ENCODE results near the gene BBIP1. TPM values are rescaled to one million over a fixed set of nuclear protein-coding genes. Genes with fewer than 3 reads are reported as not detected.

The BBIP1 gene
- total RNA-seq, 1 donor from 2014 or later, result 11.1 TPM

GRCh38 chr10:110864662-110865140 lies 54.3 kb downstream of the BBIP1 start:
- no peak for DNase-seq (ENCODE audit: low spot score)

GRCh38 chr10:110863956-110864355 lies 55.0 kb downstream of the BBIP1 start:
- DNase-seq (ENCODE audit: low spot score), result no peak
- no peak for ATAC-seq

More at GRCh38 chr10:110864662-110865140, 54.3 kb downstream of the BBIP1 start:
- ATAC-seq, result peak; percentile 51

DNA sequence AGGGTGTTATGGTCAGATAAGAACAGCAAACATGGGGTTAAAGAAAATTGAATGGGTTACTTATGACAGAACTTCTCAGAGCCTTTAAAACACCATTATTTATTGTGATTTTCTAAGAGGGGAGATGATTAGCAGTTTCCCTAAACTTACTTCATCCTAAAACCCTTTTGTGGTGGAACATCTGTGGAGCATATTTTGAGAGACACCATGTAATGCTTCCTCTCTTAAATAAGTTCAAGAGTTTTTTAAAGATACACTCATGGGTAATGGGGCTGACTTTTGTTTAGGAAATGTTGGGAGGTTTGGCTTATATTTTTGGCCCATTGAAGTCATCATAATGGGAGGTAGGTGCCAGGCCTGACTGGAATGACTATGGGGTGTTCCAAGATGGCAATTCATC lies 55.6 kb downstream of the BBIP1 start:
- ATAC-seq (no peak), DNase-seq (ENCODE audit: low spot score) (no peak)

DNA sequence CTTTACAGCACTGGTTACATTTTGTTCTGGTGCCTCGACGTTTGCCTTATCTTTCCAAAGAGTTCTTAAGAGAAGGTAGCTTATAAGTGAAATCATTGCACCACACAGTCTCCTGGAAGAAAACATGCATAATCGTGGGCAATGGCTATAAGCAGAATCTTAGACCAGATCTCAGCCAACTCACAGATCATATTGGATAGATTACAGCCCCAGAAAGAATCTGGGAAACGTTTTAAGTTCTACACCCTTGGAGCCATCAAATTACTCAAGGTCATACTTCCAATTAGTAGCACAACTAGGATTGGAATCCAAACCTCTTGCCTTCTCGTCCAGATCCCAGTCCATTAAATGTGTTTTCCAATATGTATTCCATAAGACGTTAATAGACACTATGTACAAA lies 56.0 kb downstream of the BBIP1 start:
- ATAC-seq (no peak), DNase-seq (ENCODE audit: low spot score) (no peak)

DNA sequence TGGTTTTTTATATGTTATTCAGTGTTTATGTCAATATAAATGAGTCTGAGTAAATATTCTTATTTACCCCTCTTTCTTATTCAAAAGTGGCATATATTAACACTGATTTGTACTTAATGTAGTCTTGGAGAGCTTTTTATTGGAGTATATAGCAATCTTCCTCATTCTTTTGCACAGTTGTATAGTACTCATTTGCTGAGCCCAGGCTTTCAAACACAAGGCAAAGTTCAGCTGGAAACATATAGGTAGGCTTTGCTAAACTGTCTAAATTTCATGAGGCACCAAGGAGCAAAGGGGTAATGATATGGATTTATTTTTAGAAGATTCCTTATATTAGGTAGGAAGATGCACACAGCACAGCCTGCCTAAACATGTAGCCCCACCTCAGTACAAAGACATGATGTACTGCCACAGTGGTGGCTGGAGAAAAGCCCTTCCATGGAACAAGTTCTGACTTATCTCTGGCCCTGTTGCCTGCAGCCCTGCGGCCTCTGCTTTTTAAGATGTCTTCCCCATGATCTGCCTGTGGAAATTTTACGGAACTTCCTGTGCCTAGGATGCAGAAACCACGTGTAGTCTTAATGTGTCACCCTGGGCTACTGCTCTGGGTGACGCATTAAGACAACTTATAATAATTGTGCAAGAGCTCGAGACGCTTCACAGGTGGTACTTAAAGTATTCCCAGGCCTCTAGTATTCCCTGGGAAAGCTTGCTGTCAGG lies 56.9 kb downstream of the BBIP1 start:
- no peak for DNase-seq (ENCODE audit: low spot score)

GRCh38 chr10:110861476-110861875 lies 57.5 kb downstream of the BBIP1 start:
- ATAC-seq, result no peak
- no peak for DNase-seq (ENCODE audit: low spot score)

More for the DNA sequence above, 56.9 kb downstream of the BBIP1 start:
- ATAC-seq, result no peak

DNA sequence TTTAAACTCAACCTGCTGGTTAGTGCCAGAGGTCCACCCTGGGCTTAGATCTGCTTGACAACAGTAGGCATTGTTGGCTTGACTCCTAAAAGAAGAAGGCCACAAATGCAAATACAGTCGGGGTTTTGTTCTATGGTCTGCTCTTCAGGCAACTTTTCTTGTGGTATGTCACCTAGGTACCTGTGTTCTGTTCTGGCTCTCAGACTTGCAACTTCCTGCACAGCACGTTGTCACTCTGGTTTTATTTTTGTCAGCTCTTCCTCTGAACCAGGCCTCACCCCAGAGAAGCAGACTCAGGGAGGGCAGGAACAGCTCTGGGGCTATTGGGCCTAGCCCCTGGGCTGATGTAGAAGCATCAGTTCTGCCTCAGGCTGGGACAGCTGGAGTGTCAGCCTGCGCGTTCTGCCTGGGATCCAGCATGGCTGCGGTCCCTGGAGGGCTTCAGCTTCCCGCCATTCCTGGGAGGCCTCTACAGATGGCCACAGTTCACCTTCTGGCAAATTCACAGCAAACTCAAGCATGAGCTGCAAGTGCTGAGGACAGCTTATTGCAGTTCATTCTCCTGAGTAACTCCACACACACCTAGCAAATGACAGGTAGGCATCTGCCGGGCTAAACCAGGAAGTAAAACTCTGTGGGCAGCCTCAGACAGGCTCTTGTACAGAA lies 58.3 kb downstream of the BBIP1 start:
- ATAC-seq (no peak), DNase-seq (ENCODE audit: low spot score) (no peak)

GRCh38 chr10:110859973-110860376 lies 59.0 kb downstream of the BBIP1 start:
- DNase-seq (ENCODE audit: low spot score) (no peak), ATAC-seq (peak; percentile 24)

GRCh38 chr10:110859206-110859972 lies 59.6 kb downstream of the BBIP1 start:
- DNase-seq (ENCODE audit: low spot score) (no peak), ATAC-seq (no peak)

DNA sequence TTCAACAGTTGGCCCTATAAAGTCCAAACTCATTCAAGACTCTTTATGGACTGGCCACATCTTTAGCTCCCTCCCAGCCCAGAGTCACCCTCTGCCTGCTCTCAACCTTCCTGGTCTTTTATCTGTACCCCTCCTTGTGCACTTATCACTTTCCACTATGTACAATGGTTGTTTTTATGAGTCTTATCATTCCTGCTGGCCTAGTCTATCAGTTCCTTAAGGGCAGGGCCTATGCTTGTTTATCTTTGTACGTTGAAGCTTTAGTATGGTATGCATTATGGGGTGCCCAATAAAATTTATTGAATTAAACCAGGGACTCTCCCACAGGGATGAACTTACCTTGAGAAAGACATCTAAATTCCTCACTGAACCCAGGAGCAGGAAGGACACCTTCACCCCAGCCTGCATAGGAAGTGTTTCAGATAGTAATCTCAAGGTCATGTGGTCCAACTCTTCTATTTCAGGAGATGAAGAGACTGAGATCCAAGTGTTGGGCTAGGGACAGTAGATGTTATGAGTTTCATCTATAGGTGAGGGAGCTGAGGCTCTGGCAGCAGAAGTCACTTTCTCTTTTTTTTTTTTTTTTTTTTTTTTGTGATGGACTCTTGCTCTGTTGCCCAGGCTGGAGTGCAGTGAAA lies 60.6 kb downstream of the BBIP1 start:
- peak; percentile 5 for ATAC-seq
- DNase-seq (ENCODE audit: low spot score), result no peak

DNA sequence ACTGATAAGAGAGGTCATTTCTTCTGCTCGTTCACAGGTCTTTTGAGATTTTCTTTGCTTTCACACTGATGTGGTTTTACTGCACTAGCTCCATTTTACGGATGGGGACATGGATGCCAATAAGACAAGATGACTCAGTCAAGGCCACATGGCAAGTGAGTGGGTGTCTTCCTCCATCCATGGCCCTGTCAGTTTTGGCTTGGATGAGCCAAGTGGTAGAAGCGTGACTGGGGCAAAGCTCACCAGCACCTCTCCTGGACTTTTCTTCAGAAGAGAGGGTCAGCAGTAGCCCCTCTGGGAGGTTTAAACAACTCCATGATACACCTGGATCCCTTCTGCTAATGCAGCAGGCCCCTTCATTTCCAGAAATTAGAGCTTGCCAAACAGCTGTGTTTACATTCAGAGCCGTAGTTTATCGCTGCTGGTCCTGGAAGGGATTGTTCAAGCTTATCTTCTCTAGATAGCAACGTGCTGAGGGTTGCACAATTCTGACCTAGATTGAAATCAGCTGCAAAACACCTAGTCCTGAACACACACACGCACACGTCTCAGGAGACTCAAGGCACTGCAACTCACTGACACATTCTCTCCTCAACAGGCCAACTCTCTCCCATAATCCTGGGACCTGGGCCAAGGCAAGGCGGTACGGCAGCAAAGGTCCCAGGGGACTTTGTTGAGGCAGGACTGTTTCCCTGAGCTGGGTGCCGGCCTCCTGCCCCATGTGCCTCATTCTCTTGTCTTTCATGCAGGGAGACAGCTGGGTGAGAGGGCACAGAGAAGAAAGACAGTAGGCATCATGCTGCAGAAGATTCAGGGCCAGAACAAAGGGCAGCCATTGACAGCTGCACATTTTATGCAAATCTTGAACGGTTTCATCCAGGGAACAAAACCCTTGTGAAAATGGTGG lies 61.5 kb downstream of the BBIP1 start:
- DNase-seq (ENCODE audit: low spot score) (peak; percentile 82), ATAC-seq (peak; percentile 89)

DNA sequence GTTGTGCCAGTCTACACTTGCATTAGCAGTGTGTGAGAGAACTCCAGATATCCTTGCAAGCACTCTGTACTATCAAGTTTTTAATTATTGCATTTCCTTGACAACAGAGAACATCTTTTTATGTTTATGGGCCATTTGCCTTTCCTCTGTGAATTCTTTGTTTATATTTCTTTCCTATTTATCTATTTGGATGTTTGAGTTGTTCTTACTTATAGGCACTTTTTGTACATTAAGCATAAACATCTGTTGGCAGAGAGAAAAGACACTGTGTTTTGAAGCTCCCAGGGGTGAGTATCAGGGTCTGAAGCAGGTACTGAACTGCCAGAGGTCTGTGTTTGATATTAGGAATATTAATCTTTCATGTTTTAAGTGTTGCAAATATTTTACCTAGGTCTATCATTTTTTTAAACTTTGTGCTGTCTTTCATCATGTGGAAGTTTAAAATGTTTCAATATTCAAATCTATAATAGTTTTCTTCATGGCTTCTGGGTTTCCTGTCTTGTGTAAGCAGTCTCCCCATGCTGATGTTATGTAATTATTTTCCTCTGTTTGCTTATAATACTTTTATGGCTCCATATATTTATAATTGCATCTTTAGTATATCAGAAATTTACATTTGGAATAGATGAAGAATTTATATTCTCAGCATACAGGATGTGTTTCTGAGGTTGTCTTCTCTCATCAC lies 64.9 kb downstream of the BBIP1 start:
- DNase-seq (ENCODE audit: low spot score) (no peak), ATAC-seq (no peak)

- DNase-seq (ENCODE audit: low spot score), result no peak
- ATAC-seq, result no peak
These were observed 66.0 kb downstream of the BBIP1 start for GRCh38 chr10:110852947-110853346.

DNA sequence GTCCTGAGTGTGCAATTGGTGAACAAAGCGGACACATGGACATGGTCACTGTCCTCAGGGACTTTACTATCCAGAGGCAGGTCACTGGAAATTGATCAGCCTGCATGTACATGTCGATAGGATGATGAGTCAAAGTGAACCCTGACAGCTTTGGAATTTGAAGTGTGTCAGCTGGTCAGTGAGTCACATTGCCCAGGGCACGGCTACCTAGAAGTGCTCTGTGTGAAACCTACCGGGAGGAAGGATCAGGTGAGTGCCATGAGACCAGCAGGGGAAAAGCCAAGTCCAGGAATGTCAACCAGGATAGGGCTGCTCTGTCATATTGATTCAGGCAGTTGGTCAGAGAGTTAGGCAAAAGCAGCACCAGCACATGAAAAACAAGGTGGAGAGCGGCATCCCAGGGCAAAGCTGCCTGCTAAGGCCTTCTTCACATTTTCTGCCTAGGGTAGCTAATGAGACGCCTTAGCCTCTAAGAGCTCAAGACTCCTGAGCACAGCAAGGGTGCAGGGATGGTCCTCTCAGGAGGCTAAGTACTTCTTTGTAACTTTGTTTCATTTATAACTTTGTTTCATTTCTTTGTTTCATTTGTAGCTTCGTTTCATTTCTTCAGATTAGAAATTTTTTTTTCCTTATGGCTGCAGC lies 66.6 kb downstream of the BBIP1 start:
- DNase-seq (ENCODE audit: low spot score) (peak; percentile 84), ATAC-seq (peak; percentile 91)

DNA sequence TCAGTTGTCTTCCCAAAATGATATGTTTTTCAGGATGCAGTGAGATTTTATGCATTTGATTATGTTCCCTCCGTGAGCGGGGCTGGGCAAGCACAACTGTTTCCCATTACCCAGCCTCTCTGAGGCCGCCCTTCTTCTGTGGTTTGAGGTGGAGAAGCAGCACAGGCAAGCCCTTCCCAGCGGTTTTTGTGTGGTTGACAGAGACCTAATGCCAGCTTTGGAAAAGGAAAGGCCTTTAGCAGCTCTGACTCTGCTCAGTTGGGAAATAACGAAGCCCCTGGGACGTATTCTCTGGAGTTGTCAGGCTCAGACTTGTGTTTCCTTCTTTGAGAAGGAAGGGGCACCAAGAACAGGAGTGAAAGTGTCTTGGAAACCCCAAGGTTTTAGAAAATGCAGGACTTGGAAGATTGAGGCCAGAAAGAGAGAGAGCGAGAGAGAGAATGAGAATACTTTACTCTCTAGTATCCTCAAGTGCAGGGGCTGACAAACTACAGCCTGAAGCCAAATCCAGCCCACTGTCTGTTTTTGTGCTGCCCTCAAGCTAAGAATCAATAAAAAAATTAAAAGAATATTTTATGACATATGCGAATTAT lies 67.9 kb downstream of the BBIP1 start:
- no peak for ATAC-seq

DNA sequence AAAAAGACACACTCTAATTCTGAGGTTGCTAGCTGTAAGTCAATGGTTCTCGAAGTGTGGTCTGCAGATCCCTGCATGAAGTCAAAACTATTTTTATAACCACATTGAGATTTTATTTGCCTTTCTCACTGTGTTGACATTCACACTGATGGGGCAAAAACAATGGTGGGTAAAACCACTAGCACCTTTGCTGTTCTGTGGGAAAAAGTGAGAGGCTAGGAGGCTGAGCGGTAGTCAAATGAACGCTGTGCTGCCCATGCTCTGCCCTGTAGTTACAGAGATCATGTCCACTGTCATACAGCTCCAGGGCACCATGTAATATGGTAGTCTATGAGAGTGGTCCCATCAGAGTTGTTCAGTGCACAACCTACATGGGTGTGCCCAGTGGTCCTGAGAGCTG lies 68.9 kb downstream of the BBIP1 start:
- ATAC-seq, result no peak
- no peak for DNase-seq (ENCODE audit: low spot score)

More for the DNA sequence above, 67.9 kb downstream of the BBIP1 start:
- no peak for DNase-seq (ENCODE audit: low spot score)
